Right ventricle myocardium inferior (tissue), 1 donor: ENCODE measurements around the gene GSTCD. TPM values are rescaled to one million over a fixed set of nuclear protein-coding genes. Genes with fewer than 3 reads are reported as not detected.
"Not testable (repeated sequence)": the region's sequence is repeated elsewhere in the genome, so short reads cannot be mapped to it uniquely, and the experiment has no call there.

Experiments used
- ATAC-seq: fragments of 200-7000 bp; cut with Tn5 transposase; one replicate; pipeline ENCODE4 v1.9.1; 2020; ENCODE audit warnings: mild to moderate bottlenecking, moderate library complexity
- DNase-seq: peaks from one replicate; pipeline ENCODE4 v3.0.0; 2021; ENCODE audit errors: missing footprints
- intact Hi-C: fragments of 100-400 bp; cut with DNase I; formaldehyde crosslinking; loops from one replicate; pipeline ENCODE4 v1.11.0; 2022
- total RNA-seq: library from RNA; stranded (reverse); fragmentation: NEBNext Ultra II Directional; extraction: Animal tissue kit (Norgen Biotek cat#: 25700); gene quantifications from one replicate; pipeline ENCODE4 v1.2.1, GENCODE V29; 2021
- donor health status: DM: no; HTN: yes; CAD: no; lungs with severe emphysema.

The GSTCD gene
- total RNA-seq, 1 donor from 2014 or later = 3.8 TPM

DNA sequence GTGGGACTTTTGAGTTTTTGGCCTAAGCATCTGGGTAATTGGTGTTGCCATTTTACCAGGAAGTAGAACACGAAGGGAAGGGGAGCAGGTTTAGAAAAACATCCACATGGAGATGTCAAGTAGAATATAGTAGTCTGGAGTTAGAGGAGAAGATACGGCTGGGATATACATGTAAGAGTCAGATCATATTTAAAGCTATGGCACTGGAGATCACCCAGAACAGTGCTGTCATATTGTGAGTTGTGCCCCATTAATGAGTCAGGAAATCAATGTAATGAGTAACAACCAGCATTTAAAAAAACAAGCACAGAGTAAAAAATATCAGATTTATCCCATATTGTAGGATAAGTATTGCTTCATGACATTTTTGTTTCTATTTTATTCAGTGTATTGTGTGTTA is 4.2 kb downstream of the GSTCD start:
- intact Hi-C loops = no loop called here
- ATAC-seq = no peak

DNA sequence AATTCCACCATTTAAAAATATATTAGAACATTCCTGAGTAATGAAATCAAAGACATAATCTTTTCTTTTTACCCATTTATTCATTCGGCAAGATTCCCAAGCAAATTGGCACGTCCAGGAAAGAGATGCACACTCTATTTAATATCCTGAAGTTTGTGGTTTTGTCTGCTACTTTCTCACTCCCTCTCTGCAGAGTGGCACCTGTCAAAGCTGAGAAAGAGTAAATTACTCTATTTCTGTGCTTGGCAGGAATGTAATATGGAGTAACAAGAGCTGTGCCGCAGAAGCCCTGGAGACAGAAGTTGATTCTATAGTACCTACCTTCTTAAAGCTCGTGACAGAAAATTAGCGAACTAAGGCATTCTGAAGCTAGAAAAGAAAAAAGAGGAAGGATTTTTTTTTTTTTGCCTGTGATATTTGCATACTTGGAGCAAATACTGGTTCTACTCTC is 5.5 kb downstream of the GSTCD start:
- DNase-seq (no peak), ATAC-seq (no peak)
- intact Hi-C loops = loop anchor here (2.0 kb wide), 2 partner anchors 193 to 573 kb away; no protein-coding TSS in a partner anchor

More for the DNA sequence above, 4.2 kb downstream of the GSTCD start:
- no peak for DNase-seq

DNA sequence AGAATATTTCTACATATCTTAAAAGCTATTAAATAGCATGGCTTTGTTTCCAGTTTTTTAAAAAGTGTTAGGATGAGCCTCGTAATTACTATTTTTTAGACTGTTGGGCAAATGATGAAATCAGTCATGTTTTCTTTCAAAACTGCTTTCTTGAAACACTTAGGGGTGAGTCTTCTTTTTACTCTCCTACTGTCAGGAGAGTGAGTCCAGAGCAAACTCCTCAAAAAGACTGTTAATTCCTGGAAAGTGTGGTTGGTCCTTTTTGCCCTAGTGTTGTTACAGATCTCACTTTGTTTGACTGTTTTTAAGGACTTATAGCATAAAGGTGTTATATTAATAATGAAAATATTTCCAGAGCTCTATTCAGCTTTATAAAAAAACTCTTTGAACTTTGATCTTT is 6.3 kb downstream of the GSTCD start:
- no peak for ATAC-seq
- intact Hi-C loops = loop anchor here (2.0 kb wide), 2 partner anchors 194 to 574 kb away; no protein-coding TSS in a partner anchor
- no peak for DNase-seq

DNA sequence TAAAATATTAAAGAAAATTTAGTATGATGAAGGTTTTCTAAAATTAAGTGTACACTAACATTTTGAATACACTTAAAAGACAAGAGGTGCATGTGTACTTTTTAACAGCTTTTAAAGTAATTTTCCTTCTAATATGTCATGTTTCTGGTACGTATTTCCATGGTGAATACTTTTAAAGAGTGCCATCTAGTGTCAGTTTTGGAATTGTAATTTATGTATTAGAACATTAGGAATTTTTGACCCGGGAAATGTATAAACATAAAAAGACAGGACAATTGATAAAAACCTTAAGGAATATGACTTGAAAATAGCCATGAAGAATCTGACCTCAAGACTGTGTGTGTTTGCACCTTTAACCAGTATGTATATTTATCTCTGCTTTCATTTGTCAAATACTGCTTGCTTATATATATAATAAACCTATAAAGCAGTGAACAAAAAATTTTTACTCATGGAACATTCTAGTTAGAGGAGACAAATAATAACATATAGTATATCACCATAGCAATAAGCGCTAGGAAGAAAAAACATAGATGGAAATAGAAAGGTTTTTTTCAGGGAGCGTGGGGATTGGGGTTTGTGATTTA is 7.2 kb downstream of the GSTCD start:
- ATAC-seq (no peak), DNase-seq (no peak)
- intact Hi-C loops = loop anchor here (2.0 kb wide), 2 partner anchors 195 to 575 kb away; no protein-coding TSS in a partner anchor

DNA sequence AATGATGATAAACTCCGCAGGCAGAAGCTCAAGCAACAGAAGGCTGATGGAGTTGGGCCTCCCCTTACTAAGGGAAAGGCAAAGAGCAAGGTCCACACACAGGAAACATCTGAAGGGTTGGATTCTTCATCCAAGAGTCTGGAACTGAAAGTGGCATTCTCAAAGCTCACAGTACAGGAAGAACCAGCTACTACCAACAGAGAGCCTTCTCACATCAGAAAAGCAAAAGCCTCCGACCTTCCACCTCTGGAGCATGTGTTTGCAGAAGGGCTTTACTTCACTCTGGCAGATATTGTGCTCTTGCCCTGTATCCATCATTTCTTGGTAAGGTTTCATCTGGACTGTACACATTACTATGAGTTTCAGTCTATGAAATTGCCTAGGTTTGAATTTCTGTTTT is 10.6 kb downstream of the GSTCD start:
- ATAC-seq (no peak), DNase-seq (no peak)
- intact Hi-C loops = no loop called here

DNA sequence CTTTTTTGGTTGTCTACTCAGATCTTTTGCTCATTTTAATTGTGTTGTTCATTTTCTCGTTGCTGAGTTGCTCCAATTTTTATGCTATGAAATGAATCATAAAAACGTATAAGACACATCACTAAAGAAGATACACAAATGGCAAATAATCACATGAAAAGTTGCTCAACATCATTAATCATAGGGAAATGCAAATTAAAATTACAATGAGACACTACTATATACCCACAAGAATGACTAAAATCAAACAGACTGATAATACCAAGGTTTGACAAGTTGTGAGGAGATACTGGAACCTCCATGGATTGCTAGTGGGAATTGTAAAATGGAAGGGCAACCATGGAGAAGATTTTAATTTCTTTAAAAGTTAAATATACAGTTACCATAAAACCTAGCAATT is 17.0 kb downstream of the GSTCD start:
- DNase-seq (no peak), ATAC-seq (no peak)
- intact Hi-C loops = no loop called here

DNA sequence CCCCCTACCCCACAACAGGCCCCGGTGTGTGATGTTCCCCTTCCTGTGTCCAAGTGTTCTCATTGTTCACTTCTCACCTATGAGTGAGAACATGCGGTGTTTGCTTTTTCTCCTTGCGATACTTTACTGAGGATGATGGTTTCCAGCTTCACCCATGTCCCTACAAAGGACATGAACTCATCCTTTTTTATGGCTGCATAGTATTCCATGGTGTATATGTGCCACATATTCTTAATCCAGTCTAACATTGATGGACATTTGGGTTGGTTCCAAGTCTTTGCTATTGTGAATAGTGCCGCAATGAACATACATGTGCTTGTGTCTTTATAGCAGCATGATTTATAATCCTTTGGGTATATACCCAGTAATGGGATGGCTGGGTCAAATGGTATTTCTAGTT is 21.3 kb downstream of the GSTCD start:
- intact Hi-C loops, DNase-seq, ATAC-seq: not testable (repeated sequence)

DNA sequence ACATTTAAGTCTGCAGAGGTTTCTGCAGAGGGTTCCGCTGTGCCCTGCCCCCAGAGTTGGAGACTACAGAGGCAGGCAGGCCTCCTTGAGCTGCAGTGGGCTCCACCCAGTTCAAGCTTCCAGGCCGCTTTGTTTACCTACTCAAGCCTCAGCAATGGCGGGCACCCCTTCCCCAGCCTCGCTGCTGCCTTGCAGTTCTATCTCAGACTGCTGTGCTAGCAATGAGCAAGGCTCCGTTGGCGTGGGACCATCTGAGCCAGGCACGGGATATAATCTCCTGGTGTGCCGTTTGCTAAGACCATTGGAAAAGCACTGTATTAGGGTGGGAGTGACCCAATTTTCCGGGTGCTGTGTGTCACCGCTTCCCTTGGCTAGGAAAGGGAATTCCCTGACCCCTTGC is 26.6 kb downstream of the GSTCD start:
- peak; percentile 53 for DNase-seq
- ATAC-seq, intact Hi-C loops: not testable (repeated sequence)

DNA sequence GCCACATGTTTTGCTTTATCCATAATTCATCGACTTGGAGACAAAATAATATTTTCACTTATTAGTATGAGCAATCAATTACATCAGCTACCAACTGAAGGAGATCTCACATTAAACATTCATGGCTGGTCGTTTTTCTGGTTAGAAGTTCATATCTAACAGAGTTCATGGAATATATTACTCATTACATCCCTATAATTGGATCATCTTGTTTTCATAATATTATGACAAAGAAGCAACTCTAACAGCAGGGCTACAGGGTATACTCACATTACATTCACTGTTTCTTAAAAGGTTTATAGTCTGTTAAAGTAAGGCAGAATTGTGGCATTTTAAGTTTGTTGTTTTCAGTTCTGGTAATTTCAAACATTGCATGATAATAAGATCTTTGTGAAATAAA is 33.0 kb downstream of the GSTCD start:
- DNase-seq (no peak), ATAC-seq (no peak)
- intact Hi-C loops = no loop called here

DNA sequence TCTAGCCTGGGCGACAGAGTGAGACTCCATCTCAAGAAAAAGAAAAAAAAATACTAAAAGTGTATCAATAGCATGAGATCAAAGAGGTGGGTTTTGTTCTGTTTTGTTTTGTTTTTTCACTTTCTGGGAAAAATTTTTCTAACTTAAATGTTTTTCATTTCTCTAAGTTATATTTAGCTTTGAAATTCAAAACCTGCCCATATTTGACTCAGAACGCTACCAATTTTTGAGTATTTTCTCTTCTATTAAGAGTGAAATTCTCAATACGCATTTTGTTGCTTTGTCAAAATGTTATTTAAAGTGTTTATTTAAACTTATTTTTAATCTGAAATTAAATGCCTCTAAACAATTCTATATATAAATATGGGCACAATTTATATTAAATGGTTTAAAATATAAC is 39.6 kb downstream of the GSTCD start:
- no peak for ATAC-seq
- no peak for DNase-seq
- intact Hi-C loops = no loop called here

DNA sequence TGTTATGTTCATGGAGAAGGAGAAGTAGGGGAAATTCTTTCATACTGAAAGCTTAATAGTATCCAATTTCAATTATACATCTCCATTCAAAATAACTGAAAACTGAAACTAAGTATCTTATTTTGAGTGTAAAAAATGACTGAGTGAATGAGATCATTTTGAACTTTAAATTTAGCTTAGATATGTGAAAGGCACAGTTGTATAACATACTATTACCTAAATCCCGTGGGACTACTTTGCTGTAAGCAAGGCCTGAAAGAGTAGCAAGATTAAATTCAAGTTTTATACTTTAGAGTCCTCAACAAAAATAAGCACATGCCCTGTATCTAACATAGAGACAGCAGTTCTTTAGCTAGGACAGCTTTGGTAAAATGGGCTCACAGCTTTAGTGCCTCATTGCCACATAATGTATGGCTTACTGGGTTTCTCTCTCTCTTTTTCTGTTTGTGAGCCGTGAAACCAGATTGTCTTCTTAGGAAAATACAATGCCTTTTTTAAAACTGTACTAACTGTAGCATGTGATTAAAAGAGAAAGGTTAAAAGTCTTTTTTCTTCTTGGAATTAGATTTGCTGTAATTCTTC is 43.2 kb downstream of the GSTCD start:
- DNase-seq = no peak
- intact Hi-C loops = no loop called here
- ATAC-seq = no peak

DNA sequence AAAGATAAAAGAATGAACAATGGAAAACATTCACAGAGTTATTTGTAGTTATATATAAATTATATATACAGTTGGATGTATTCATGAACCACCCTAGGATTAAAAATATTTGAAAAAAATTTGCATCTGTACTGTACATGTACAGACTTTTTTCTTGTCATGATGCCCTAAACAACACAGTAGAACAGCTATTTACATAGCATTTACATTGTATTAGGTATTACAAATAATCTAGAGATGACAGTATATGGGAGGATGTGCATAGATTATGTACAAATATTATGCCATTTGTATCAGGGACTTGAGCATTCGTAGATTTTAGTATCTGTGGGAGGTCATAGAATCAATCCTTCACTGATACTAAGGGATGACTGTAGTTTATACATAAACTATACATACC is 44.8 kb downstream of the GSTCD start:
- ATAC-seq (no peak), DNase-seq (no peak)
- intact Hi-C loops = no loop called here

DNA sequence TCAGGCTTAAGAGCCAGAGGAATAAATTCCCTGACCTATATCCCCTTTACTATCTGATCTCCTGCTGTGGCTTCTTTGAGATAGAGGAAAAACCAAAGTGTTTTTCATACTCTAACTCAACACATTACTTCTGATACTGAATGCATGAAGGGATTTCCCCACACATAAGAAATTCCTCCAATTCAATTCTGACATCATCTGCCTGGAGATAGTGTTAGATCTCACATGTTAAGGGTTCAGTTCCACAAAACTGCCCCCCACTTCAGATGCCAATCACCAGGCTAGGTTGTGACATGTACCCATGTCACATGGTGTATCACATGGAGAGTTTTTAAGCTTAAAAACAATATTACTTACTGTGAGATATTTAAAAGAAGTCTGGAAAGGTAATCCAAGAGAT is 46.8 kb downstream of the GSTCD start:
- intact Hi-C loops = no loop called here
- ATAC-seq (no peak), DNase-seq (no peak)

DNA sequence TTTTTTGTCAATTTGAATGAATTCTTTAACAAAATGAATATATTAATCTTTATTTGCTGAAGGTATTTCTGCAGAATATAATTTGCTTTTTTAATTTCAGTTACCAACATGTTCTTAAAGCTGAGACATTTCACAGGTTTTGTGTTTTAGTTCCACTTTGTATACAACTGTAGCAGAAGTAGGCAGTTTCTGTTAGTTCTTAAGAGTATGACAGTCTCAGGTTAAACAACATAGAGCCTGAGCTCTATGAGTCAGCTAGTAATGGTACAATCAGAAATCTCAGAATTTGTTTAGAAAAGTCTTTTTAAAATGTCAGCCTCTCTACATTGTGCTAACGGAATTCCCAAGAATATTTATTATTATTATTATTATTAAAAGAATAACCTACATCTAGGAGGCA is 50.4 kb downstream of the GSTCD start:
- no peak for DNase-seq
- no peak for ATAC-seq
- intact Hi-C loops = no loop called here

DNA sequence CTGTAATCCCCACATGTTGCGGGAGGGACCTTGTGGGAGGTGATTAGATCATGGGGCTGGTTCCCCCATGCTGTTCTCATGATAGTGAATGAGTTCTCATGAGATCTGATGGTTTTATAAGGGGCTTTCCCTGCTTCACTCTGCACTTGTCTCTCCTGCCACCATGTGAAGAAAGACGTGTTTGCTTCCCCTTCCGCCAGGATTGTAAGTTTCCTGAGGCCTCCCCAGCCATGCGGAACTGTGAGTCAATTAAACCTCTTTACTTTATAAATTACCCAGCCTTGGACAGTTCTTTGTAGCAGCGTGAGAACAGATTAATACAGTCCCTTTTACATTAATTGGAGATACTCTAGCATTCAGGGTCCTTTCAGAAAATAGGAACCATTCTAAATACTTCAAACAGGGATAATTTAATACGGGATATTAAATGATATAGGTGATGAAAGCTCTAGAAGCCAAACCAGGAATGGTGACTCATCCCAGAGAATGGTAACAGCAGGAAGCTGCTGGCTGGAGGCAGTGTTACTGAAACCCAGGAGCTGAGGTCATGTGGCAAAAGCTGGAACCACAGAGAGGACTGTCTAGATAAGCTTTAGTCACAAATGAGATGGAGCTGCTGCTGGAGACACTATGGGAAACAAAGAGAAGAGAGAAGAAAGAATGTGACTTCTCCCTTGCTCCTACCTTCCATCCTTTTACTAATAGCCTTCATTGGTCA is 57.3 kb downstream of the GSTCD start:
- ATAC-seq = peak; percentile 44
- intact Hi-C loops = no loop called here
- no peak for DNase-seq

DNA sequence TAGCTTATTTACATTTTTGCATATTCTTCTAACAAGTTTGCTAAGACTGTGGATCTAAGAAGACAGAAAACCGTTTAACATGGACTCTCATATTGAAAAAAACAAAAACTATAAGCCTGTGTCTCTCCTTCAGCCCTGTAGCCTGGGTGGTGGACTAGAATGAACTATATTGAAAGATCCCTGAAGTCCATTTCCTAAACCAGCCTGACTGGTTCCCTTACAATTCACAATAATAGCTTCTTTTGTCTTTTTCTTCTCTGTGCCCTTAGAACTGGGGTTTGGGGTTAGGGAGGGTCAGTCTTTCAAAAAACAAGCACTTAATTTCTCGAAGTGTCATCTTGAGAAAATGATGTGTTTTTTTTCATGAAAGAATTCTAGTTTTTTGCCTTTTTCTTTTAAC is 59.0 kb downstream of the GSTCD start:
- ATAC-seq = no peak
- no peak for DNase-seq
- intact Hi-C loops = no loop called here

DNA sequence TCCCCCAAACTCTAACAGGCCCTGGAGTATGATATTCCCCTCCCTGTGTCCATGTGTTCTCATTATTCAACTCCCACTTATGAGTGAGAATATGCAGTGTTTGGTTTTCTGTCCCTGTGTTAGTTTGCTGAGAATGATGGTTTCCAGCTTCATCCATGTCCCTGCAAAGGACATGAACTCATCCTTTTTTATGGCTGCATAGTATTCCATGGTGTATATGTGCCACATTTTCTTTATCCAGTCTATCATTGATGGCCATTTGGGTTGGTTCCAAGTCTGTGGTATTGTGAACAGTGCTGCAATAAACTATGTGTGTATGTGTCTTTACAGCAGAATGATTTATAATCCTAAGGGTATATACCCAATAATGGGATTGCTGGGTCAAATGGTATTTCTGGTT is 61.9 kb downstream of the GSTCD start:
- DNase-seq, ATAC-seq, intact Hi-C loops: not testable (repeated sequence)

DNA sequence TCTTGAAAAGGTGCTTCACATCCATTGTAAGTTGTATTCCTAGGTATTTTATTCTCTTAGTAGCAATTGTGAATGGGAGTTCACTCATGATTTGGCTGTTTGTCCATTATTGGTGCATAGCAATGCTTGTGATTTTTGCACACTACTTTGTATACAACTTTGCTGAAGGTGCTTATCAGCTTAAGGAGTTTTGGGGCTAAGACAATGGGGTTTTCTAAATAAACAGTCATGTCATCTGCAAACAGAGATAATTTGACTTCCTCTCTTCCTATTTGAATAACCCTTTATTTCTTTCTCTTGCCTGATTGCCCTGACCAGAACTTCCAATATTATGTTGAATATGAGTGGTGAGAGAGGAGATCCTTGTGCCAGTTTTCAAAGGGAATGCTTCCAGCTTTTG is 63.5 kb downstream of the GSTCD start:
- intact Hi-C loops, ATAC-seq, DNase-seq: not testable (repeated sequence)

DNA sequence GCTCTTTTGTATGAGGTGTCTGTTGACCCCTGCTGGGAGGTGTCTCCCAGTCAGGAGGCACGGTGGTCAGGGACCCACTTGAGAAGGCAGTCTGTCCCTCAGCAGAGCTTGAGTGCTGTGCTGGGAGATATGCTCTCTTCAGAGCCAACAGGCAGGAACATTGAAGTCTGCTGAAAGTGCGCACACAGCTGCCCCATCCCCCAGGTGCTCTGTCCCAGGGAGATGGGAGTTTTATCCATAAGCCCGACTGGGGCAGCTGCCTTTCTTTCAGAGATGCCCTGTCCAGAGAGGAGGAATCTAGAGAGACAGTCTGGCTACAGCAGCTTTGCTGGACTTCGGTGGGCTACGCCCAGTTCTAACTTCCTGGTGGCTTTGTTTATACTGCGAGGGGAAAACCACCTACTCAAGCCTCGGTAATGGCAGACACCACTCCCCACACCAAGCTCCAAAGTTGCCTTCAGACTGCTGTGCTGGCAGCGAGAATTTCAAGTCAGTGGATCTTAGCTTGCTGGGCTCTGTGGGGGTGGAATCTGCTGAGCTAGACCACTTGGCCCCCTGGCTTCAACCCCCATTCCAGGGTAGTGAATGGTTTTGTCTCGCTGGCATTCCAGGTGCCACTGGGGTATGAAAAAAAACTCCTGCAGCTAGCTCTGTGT is 67.3 kb downstream of the GSTCD start:
- ATAC-seq, intact Hi-C loops, DNase-seq: not testable (repeated sequence)

DNA sequence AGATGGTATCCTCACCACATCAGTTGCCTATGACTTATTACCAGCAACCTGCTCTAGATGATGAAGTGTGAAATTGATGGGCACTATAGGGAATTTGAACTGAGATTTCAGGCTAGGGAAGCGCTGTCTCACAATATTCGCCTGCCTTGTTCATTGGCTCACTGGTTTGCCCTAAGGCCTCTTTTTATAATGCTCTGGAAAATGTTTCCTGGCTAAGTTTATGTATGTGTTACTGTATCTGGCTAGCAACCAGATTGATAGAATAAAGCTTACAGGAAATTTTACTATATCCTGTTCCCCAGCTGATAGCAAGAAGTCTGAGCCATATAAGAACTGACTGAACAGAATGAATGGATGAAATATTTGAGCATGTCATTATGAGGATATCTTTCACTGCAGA is 71.6 kb downstream of the GSTCD start:
- ATAC-seq (no peak), DNase-seq (no peak)
- intact Hi-C loops = no loop called here
